Measurements from ENCODE around the gene EGFL7.

Gene EGFL7

GRCh38 chr9:136624184-136624951, 38.3 kb upstream of the EGFL7 start:
- no peak for DNase-seq (ENCODE audit: low spot score)
- TF ChIP-seq CTCF (IDR thresholded peaks at IDR 0.05; ENCODE audit: borderline replicate concordance, control extremely low read depth, extremely low read depth, insufficient read depth, missing control alignments) = no peak
- in situ Hi-C loops (cut with MboI; ENCODE audit: low sequenced_read_pairs, unreplicated experiment) = no loop called here

GRCh38 chr9:136625101-136626065, 37.3 kb upstream of the EGFL7 start:
- peak; percentile 82 for DNase-seq (ENCODE audit: low spot score)
- in situ Hi-C loops (cut with MboI; ENCODE audit: low sequenced_read_pairs, unreplicated experiment) = loop anchor here (5.0 kb wide), 1 partner anchor 133 kb away; no protein-coding TSS in a partner anchor
- TF ChIP-seq CTCF (IDR thresholded peaks at IDR 0.05; ENCODE audit: borderline replicate concordance, control extremely low read depth, extremely low read depth, insufficient read depth, missing control alignments) = peak; percentile 38

- TF ChIP-seq CTCF (IDR thresholded peaks at IDR 0.05; ENCODE audit: borderline replicate concordance, control extremely low read depth, extremely low read depth, insufficient read depth, missing control alignments) = no peak
- no peak for DNase-seq (ENCODE audit: low spot score)
- in situ Hi-C loops (cut with MboI; ENCODE audit: low sequenced_read_pairs, unreplicated experiment) = loop anchor here (5.0 kb wide), 1 partner anchor 134 kb away; no protein-coding TSS in a partner anchor
These were observed 36.5 kb upstream of the EGFL7 start for GRCh38 chr9:136626066-136626725.

- no peak for TF ChIP-seq CTCF (IDR thresholded peaks at IDR 0.05; ENCODE audit: borderline replicate concordance, control extremely low read depth, extremely low read depth, insufficient read depth, missing control alignments)
- in situ Hi-C loops (cut with MboI; ENCODE audit: low sequenced_read_pairs, unreplicated experiment) = loop anchor here (5.0 kb wide), 1 partner anchor 135 kb away; no protein-coding TSS in a partner anchor
- DNase-seq (ENCODE audit: low spot score) = no peak
These were observed 35.7 kb upstream of the EGFL7 start for GRCh38 chr9:136626740-136627642.

- in situ Hi-C loops (cut with MboI; ENCODE audit: low sequenced_read_pairs, unreplicated experiment) = loop anchor here (5.0 kb wide), 1 partner anchor 135 kb away; no protein-coding TSS in a partner anchor
- DNase-seq (ENCODE audit: low spot score) = no peak
These were observed 35.0 kb upstream of the EGFL7 start for GRCh38 chr9:136627703-136628102.

More at GRCh38 chr9:136627703-136628102, 35.0 kb upstream of the EGFL7 start:
- no peak for TF ChIP-seq CTCF (IDR thresholded peaks at IDR 0.05; ENCODE audit: borderline replicate concordance, control extremely low read depth, extremely low read depth, insufficient read depth, missing control alignments)
